ENCODE measurements around the gene PNMT. TPM values are rescaled to one million over a fixed set of nuclear protein-coding genes. Genes with fewer than 3 reads are reported as not detected.

Gene PNMT
- total and polyA plus RNA-seq, 2 of the 13 experiments (the other 11 are each of a cell fraction or from before 2014, with no cell fraction given), result 0.25 TPM; not detected in 1

- TF ChIP-seq, protein P1, sequence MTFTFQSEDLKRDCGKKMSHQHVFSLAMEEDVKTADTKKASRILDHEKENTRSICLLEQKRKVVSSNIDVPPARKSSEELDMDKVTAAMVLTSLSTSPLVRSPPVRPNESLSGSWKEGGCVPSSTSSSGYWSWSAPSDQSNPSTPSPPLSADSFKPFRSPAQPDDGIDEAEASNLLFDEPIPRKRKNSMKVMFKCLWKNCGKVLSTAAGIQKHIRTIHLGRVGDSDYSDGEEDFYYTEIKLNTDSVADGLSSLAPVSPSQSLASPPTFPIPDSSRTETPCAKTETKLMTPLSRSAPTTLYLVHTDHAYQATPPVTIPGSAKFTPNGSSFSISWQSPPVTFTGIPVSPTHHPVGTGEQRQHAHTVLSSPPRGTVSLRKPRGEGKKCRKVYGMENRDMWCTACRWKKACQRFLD (CRISPR knock-in tag; IDR thresholded peaks at IDR 0.05; ENCODE audit: borderline replicate concordance), result 0 out of 2 replicates have a peak, but pooled peaks have one; percentile 80
- no peak for TF ChIP-seq MLLT10 (CRISPR knock-in tag; IDR thresholded peaks at IDR 0.05)
- TF ChIP-seq ZNF160 (CRISPR knock-in tag; IDR thresholded peaks at IDR 0.05), result 0 out of 2 replicates have a peak, but pooled peaks have one; percentile 69
- TF ChIP-seq, protein P2, sequence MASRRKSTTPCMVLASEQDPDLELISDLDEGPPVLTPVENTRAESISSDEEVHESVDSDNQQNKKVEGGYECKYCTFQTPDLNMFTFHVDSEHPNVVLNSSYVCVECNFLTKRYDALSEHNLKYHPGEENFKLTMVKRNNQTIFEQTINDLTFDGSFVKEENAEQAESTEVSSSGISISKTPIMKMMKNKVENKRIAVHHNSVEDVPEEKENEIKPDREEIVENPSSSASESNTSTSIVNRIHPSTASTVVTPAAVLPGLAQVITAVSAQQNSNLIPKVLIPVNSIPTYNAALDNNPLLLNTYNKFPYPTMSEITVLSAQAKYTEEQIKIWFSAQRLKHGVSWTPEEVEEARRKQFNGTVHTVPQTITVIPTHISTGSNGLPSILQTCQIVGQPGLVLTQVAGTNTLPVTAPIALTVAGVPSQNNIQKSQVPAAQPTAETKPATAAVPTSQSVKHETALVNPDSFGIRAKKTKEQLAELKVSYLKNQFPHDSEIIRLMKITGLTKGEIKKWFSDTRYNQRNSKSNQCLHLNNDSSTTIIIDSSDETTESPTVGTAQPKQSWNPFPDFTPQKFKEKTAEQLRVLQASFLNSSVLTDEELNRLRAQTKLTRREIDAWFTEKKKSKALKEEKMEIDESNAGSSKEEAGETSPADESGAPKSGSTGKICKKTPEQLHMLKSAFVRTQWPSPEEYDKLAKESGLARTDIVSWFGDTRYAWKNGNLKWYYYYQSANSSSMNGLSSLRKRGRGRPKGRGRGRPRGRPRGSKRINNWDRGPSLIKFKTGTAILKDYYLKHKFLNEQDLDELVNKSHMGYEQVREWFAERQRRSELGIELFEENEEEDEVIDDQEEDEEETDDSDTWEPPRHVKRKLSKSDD (CRISPR knock-in tag; IDR thresholded peaks at IDR 0.05; ENCODE audit: low read depth), result no peak
- TF ChIP-seq SP140L (CRISPR knock-in tag; IDR thresholded peaks at IDR 0.05; ENCODE audit: borderline replicate concordance), result no peak
- TF ChIP-seq KMT2B (CRISPR knock-in tag; IDR thresholded peaks at IDR 0.05), result no peak
- TF ChIP-seq POLR2AphosphoS5 (IDR thresholded peaks at IDR 0.05; ENCODE audit: low read depth, low read length), result no peak; the same call in 1 of the 2 replicates
- TF ChIP-seq, protein P3, sequence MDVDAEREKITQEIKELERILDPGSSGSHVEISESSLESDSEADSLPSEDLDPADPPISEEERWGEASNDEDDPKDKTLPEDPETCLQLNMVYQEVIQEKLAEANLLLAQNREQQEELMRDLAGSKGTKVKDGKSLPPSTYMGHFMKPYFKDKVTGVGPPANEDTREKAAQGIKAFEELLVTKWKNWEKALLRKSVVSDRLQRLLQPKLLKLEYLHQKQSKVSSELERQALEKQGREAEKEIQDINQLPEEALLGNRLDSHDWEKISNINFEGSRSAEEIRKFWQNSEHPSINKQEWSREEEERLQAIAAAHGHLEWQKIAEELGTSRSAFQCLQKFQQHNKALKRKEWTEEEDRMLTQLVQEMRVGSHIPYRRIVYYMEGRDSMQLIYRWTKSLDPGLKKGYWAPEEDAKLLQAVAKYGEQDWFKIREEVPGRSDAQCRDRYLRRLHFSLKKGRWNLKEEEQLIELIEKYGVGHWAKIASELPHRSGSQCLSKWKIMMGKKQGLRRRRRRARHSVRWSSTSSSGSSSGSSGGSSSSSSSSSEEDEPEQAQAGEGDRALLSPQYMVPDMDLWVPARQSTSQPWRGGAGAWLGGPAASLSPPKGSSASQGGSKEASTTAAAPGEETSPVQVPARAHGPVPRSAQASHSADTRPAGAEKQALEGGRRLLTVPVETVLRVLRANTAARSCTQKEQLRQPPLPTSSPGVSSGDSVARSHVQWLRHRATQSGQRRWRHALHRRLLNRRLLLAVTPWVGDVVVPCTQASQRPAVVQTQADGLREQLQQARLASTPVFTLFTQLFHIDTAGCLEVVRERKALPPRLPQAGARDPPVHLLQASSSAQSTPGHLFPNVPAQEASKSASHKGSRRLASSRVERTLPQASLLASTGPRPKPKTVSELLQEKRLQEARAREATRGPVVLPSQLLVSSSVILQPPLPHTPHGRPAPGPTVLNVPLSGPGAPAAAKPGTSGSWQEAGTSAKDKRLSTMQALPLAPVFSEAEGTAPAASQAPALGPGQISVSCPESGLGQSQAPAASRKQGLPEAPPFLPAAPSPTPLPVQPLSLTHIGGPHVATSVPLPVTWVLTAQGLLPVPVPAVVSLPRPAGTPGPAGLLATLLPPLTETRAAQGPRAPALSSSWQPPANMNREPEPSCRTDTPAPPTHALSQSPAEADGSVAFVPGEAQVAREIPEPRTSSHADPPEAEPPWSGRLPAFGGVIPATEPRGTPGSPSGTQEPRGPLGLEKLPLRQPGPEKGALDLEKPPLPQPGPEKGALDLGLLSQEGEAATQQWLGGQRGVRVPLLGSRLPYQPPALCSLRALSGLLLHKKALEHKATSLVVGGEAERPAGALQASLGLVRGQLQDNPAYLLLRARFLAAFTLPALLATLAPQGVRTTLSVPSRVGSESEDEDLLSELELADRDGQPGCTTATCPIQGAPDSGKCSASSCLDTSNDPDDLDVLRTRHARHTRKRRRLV (CRISPR knock-in tag; IDR thresholded peaks at IDR 0.05), result no peak
- peak; percentile 88; the same call in 1 of the 2 replicates for TF ChIP-seq ZNF772 (CRISPR knock-in tag; IDR thresholded peaks at IDR 0.05)
- TF ChIP-seq, protein P4, sequence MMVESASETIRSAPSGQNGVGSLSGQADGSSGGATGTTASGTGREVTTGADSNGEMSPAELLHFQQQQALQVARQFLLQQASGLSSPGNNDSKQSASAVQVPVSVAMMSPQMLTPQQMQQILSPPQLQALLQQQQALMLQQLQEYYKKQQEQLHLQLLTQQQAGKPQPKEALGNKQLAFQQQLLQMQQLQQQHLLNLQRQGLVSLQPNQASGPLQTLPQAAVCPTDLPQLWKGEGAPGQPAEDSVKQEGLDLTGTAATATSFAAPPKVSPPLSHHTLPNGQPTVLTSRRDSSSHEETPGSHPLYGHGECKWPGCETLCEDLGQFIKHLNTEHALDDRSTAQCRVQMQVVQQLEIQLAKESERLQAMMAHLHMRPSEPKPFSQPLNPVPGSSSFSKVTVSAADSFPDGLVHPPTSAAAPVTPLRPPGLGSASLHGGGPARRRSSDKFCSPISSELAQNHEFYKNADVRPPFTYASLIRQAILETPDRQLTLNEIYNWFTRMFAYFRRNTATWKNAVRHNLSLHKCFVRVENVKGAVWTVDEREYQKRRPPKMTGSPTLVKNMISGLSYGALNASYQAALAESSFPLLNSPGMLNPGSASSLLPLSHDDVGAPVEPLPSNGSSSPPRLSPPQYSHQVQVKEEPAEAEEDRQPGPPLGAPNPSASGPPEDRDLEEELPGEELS (CRISPR knock-in tag; IDR thresholded peaks at IDR 0.05), result 0 out of 2 replicates have a peak, but pooled peaks have one; percentile 25
- TF ChIP-seq, protein P5, sequence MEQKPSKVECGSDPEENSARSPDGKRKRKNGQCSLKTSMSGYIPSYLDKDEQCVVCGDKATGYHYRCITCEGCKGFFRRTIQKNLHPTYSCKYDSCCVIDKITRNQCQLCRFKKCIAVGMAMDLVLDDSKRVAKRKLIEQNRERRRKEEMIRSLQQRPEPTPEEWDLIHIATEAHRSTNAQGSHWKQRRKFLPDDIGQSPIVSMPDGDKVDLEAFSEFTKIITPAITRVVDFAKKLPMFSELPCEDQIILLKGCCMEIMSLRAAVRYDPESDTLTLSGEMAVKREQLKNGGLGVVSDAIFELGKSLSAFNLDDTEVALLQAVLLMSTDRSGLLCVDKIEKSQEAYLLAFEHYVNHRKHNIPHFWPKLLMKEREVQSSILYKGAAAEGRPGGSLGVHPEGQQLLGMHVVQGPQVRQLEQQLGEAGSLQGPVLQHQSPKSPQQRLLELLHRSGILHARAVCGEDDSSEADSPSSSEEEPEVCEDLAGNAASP (CRISPR knock-in tag; IDR thresholded peaks at IDR 0.05; ENCODE audit: borderline replicate concordance), result no peak
- TF ChIP-seq SIX4 (CRISPR knock-in tag; IDR thresholded peaks at IDR 0.05), result no peak
- TF ChIP-seq MTA3 (CRISPR knock-in tag; IDR thresholded peaks at IDR 0.05), result no peak
- no peak for TF ChIP-seq EZH2 (conservative IDR thresholded peaks at IDR 0.05; ENCODE audit: low read depth, low read length)
- no peak for TF ChIP-seq ZNF557 (CRISPR knock-in tag; IDR thresholded peaks at IDR 0.05)
- TF ChIP-seq PAX8 (CRISPR knock-in tag; IDR thresholded peaks at IDR 0.05; ENCODE audit: borderline replicate concordance), result 0 out of 2 replicates have a peak, but pooled peaks have one; percentile 89
Measured at GRCh38 chr17:39671651-39672521, 3.6 kb downstream of the PNMT start (continued).
